Calu3 (cell line): ENCODE measurements around the gene FOXD4L5. TPM values are rescaled to one million over a fixed set of nuclear protein-coding genes. Genes with fewer than 3 reads are reported as not detected.
"Not testable (repeated sequence)": the region's sequence is repeated elsewhere in the genome, so short reads cannot be mapped to it uniquely, and the experiment has no call there.

ENCODE experiments used
- Bru-seq: library from RNA; stranded (reverse); fragments of 400-500 nt; gene quantifications from one replicate; lab custom pipeline; 2021; lab: Mats Ljungman, UMichigan
- BruChase-seq, 2 experiments: library from RNA; stranded (reverse); fragments of 400-500 nt; gene quantifications; one replicate each; lab custom pipeline; 2021; lab: Mats Ljungman, UMichigan
- BruUV-seq: library from RNA; stranded (reverse); fragments of 400-500 nt; replicated peaks from 2 replicates; lab custom pipeline; 2021; lab: Mats Ljungman, UMichigan
- CTCF ChIA-PET: fragments of 300-600 bp; sonication (Branson Sonifier 250); formaldehyde crosslinking; loops from one replicate; lab custom pipeline; 2022; ENCODE audit warnings: antibody characterized with exemption; lab: Charles Lee
- DNase-seq: peaks from one replicate; pipeline ENCODE4 v3.0.0; 2022
- H3K27ac Mint-ChIP-seq: one replicate; pipeline ENCODE4 v1.8.0; 2022; ENCODE audit warnings: mixed read lengths; ENCODE audit not compliant: unreplicated experiment
- H3K27me3 Mint-ChIP-seq: one replicate; pipeline ENCODE4 v1.8.0; 2022; ENCODE audit warnings: mixed read lengths; ENCODE audit not compliant: unreplicated experiment
- H3K36me3 Mint-ChIP-seq: one replicate; pipeline ENCODE4 v1.8.0; 2022; ENCODE audit warnings: mild to moderate bottlenecking, moderate library complexity, mixed read lengths; ENCODE audit not compliant: insufficient read depth, unreplicated experiment
- H3K4me1 Mint-ChIP-seq: one replicate; pipeline ENCODE4 v1.8.0; 2022; ENCODE audit warnings: mild to moderate bottlenecking, low read depth, mixed read lengths; ENCODE audit not compliant: unreplicated experiment
- H3K4me3 Mint-ChIP-seq: one replicate; pipeline ENCODE4 v1.8.0; 2022; ENCODE audit warnings: mild to moderate bottlenecking, low read depth, moderate library complexity, mixed read lengths; ENCODE audit not compliant: unreplicated experiment
- H3K9me3 Mint-ChIP-seq: one replicate; pipeline ENCODE4 v1.8.0; 2022; ENCODE audit warnings: low read depth, mixed read lengths; ENCODE audit not compliant: unreplicated experiment
- intact Hi-C: fragments of 100-400 bp; cut with micrococcal nuclease; formaldehyde crosslinking; loops from one replicate; pipeline ENCODE4 v1.10.0; 2022; ENCODE audit not compliant: unreplicated experiment
- long read RNA-seq: library from polyadenylated mRNA; stranded (forward); transcript quantifications from one replicate; pipeline ENCODE4 v2.0.0, GENCODE V29; 2022
- total RNA-seq: library from RNA; stranded (reverse); gene quantifications from 2 replicates; pipeline ENCODE4 v1.2.3, GENCODE V29; 2022

Gene FOXD4L5
- total RNA-seq (0.59 and 0.68 TPM in 2 replicates), Bru-seq, nascent RNA (percentile 20 among the genes with signal in this experiment), BruChase-seq, experiment 1, labeled RNA remaining after a 6-hour chase (not detected), BruChase-seq, experiment 2, labeled RNA remaining after a 2-hour chase (percentile 10 among the genes with signal in this experiment)
- long read RNA-seq = 0 reads

- H3K9me3 Mint-ChIP-seq, DNase-seq, H3K4me1 Mint-ChIP-seq, H3K27me3 Mint-ChIP-seq, intact Hi-C loops, BruUV-seq, H3K36me3 Mint-ChIP-seq, H3K27ac Mint-ChIP-seq, CTCF ChIA-PET, H3K4me3 Mint-ChIP-seq: not testable (repeated sequence)
These were observed at the start of gene FOXD4L5 for GRCh38 chr9:65285109-65285508. Gene FOXD4L5 (minus strand): TSS chr9:65285209. CDS start chr9:65284377, 832 bp downstream.

- H3K27me3 Mint-ChIP-seq, H3K36me3 Mint-ChIP-seq, H3K9me3 Mint-ChIP-seq, BruUV-seq, H3K4me3 Mint-ChIP-seq, H3K4me1 Mint-ChIP-seq, CTCF ChIA-PET, intact Hi-C loops, DNase-seq, H3K27ac Mint-ChIP-seq: not testable (repeated sequence)
These were observed 1.1 kb downstream of the FOXD4L5 start for GRCh38 chr9:65283943-65284342.

- H3K4me3 Mint-ChIP-seq, CTCF ChIA-PET, H3K36me3 Mint-ChIP-seq, H3K27me3 Mint-ChIP-seq, BruUV-seq, intact Hi-C loops, H3K27ac Mint-ChIP-seq, DNase-seq, H3K4me1 Mint-ChIP-seq, H3K9me3 Mint-ChIP-seq: not testable (repeated sequence)
These were observed 2.0 kb downstream of the FOXD4L5 start for GRCh38 chr9:65282976-65283375.
